ENCODE results near the gene ZFAND4.
A peak's percentile ranks its signal among the peaks of the same experiment; 100 is the strongest.
"Not testable (repeated sequence)": the region's sequence is repeated elsewhere in the genome, so short reads cannot be mapped to it uniquely, and the experiment has no call there.

The ZFAND4 gene

GRCh38 chr10:45672181-45673073 is at the start of gene ZFAND4:
Gene ZFAND4, minus strand, starts transcription at chr10:45672772. Its CDS starts 9,047 bp downstream, at chr10:45663725.
- peak; percentile 90 to 94 for DNase-seq (ENCODE audit: extremely low read depth in 1 of 2, low read depth in 1 of 2)

- DNase-seq (ENCODE audit: extremely low read depth in 1 of 2, low read depth in 1 of 2): not testable (repeated sequence)
Measured at GRCh38 chr10:45721503-45721902, 48.9 kb upstream of the ZFAND4 start.

- DNase-seq (ENCODE audit: extremely low read depth in 1 of 2, low read depth in 1 of 2): not testable (repeated sequence)
Measured at GRCh38 chr10:45717642-45718041, 45.1 kb upstream of the ZFAND4 start.

GRCh38 chr10:45717053-45717452 is 44.5 kb upstream of the ZFAND4 start:
- DNase-seq (ENCODE audit: extremely low read depth in 1 of 2, low read depth in 1 of 2): not testable (repeated sequence)

GRCh38 chr10:45711223-45711622 is 38.7 kb upstream of the ZFAND4 start:
- DNase-seq (ENCODE audit: extremely low read depth in 1 of 2, low read depth in 1 of 2): not testable (repeated sequence)

- DNase-seq (ENCODE audit: extremely low read depth in 1 of 2, low read depth in 1 of 2): not testable (repeated sequence)
Measured at GRCh38 chr10:45710200-45710796, 37.7 kb upstream of the ZFAND4 start.

GRCh38 chr10:45678467-45678866 is 5.9 kb upstream of the ZFAND4 start:
- not testable (repeated sequence) for DNase-seq (ENCODE audit: extremely low read depth in 1 of 2, low read depth in 1 of 2)

GRCh38 chr10:45675388-45675787 is 2.8 kb upstream of the ZFAND4 start:
- no peak for DNase-seq (ENCODE audit: extremely low read depth in 1 of 2, low read depth in 1 of 2)

- no peak for DNase-seq (ENCODE audit: extremely low read depth in 1 of 2, low read depth in 1 of 2)
Measured at GRCh38 chr10:45673074-45673648, 589 bp upstream of the ZFAND4 start.

GRCh38 chr10:45671300-45671699 is 1.3 kb downstream of the ZFAND4 start:
- DNase-seq (ENCODE audit: extremely low read depth in 1 of 2, low read depth in 1 of 2): not testable (repeated sequence)

GRCh38 chr10:45669897-45670296 is 2.7 kb downstream of the ZFAND4 start:
- not testable (repeated sequence) for DNase-seq (ENCODE audit: extremely low read depth in 1 of 2, low read depth in 1 of 2)

- no peak for DNase-seq (ENCODE audit: extremely low read depth in 1 of 2, low read depth in 1 of 2)
Measured at GRCh38 chr10:45660876-45661411, 11.6 kb downstream of the ZFAND4 start.

GRCh38 chr10:45657033-45657926 is 15.3 kb downstream of the ZFAND4 start:
- DNase-seq (ENCODE audit: extremely low read depth in 1 of 2, low read depth in 1 of 2): no peak

- no peak for DNase-seq (ENCODE audit: extremely low read depth in 1 of 2, low read depth in 1 of 2)
Measured at GRCh38 chr10:45655219-45655618, 17.4 kb downstream of the ZFAND4 start.

- not testable (repeated sequence) for DNase-seq (ENCODE audit: extremely low read depth in 1 of 2, low read depth in 1 of 2)
Measured at GRCh38 chr10:45654753-45655141, 17.8 kb downstream of the ZFAND4 start.

- DNase-seq (ENCODE audit: extremely low read depth in 1 of 2, low read depth in 1 of 2): no peak
Measured at GRCh38 chr10:45653454-45653853, 19.1 kb downstream of the ZFAND4 start.

- DNase-seq (ENCODE audit: extremely low read depth in 1 of 2, low read depth in 1 of 2): no peak
Measured at GRCh38 chr10:45652511-45652910, 20.1 kb downstream of the ZFAND4 start.

GRCh38 chr10:45649296-45649695 is 23.3 kb downstream of the ZFAND4 start:
- DNase-seq (ENCODE audit: extremely low read depth in 1 of 2, low read depth in 1 of 2): no peak

GRCh38 chr10:45647118-45647517 is 25.5 kb downstream of the ZFAND4 start:
- no peak for DNase-seq (ENCODE audit: extremely low read depth in 1 of 2, low read depth in 1 of 2)

- DNase-seq (ENCODE audit: extremely low read depth in 1 of 2, low read depth in 1 of 2): no peak
Measured at GRCh38 chr10:45646384-45647050, 26.1 kb downstream of the ZFAND4 start.

Data from stimulated activated CD8-positive, alpha-beta memory T cell treated with anti-CD3 and anti-CD28 coated beads, Interleukin-7, amount 100 ng/mL, for 48 hours (primary cell).